ENCODE measurements around the gene CENPP. TPM values are rescaled to one million over a fixed set of nuclear protein-coding genes. Genes with fewer than 3 reads are reported as not detected.

CENPP gene
- total RNA-seq, 3 donors from 2014 or later (not counting 1 experiment from before 2014, with no cell fraction given) = 10.3 to 14.5 (median 12.1) TPM

DNA sequence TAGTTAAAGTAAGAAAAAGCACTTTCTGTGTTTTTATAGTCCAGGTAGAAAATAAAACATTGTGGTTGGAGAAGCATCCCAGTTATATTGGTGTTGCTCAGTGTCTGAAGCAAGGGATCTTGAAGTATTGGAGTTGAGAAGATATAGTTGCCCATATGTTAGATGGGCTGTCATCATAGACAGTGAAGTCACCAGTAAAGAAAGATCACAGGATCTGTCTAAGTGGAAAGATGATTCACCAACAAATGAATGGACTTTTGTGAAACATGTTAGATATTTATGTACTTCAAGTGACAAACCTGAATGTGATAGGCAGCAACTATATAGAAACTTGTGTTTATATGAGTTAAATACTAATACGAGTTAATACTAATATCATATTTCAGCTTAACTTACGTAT lies 66.9 kb downstream of the CENPP start:
- intact Hi-C loops (cut with micrococcal nuclease) = no loop called here
- no peaks in the 10 kb centered on the region for H3K27me3 Mint-ChIP-seq (ENCODE audit: low read depth in 2 of 2)
- no CpG with 5 or more reads among the region's 2 CpGs for WGBS (ENCODE audit: insufficient coverage)

DNA sequence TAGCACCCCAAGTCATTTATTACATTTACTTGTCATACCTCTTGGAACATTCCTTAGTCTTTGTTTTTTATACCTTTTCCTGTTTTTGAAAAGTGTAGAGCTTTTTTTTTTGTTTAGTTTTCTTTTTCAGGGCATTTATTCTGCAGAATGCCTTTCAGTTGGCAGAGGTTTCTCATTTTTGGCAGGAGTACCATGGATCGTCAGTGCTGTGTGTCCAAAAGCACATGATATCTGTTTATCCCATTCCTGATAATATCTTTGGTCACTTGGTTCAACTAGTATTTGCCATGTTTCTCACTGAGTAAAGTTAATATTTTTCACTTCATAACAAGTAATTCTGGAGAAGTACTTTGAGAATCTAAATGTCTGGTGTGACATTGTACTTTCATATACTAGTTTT lies 67.9 kb downstream of the CENPP start:
- ATAC-seq (no peak), DNase-seq (no peak)
- Mint-ChIP-seq H3K36me3 (no peaks in the 10 kb centered on the region), H3K27ac (no peak overlapping the region), H3K4me3 (no peak overlapping the region), H3K27me3 (ENCODE audit: low read depth in 2 of 2) (no peaks in the 10 kb centered on the region), H3K4me1 (no peaks in the 10 kb centered on the region), H3K9me3 (no peaks in the 10 kb centered on the region)
- intact Hi-C loops (cut with micrococcal nuclease) = no loop called here
- Histone ChIP-seq H3K9me3 (ENCODE audit: control insufficient read depth, insufficient read depth, low read length) (no peaks in the 10 kb centered on the region), H3K36me3 (ENCODE audit: control insufficient read depth, insufficient read depth, low read length) (no peaks in the 10 kb centered on the region), H3K27ac (ENCODE audit: low read length) (no peak overlapping the region), H3K4me1 (ENCODE audit: control insufficient read depth, insufficient read depth, low read length) (no peaks in the 10 kb centered on the region), H3K27me3 (ENCODE audit: control insufficient read depth, insufficient read depth, low read length) (no peaks in the 10 kb centered on the region), H3K4me3 (ENCODE audit: low read length) (no peak overlapping the region)
- TF ChIP-seq, protein P1, sequence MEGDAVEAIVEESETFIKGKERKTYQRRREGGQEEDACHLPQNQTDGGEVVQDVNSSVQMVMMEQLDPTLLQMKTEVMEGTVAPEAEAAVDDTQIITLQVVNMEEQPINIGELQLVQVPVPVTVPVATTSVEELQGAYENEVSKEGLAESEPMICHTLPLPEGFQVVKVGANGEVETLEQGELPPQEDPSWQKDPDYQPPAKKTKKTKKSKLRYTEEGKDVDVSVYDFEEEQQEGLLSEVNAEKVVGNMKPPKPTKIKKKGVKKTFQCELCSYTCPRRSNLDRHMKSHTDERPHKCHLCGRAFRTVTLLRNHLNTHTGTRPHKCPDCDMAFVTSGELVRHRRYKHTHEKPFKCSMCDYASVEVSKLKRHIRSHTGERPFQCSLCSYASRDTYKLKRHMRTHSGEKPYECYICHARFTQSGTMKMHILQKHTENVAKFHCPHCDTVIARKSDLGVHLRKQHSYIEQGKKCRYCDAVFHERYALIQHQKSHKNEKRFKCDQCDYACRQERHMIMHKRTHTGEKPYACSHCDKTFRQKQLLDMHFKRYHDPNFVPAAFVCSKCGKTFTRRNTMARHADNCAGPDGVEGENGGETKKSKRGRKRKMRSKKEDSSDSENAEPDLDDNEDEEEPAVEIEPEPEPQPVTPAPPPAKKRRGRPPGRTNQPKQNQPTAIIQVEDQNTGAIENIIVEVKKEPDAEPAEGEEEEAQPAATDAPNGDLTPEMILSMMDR (IDR thresholded peaks at IDR 0.05) = no peak
- 100% methylated on average over 1 of the region's 1 CpG for WGBS (ENCODE audit: insufficient coverage)

More for the DNA sequence above, 66.9 kb downstream of the CENPP start:
- Histone ChIP-seq H3K27ac (ENCODE audit: low read length) (no peak overlapping the region), H3K4me1 (ENCODE audit: control insufficient read depth, insufficient read depth, low read length) (no peaks in the 10 kb centered on the region), H3K9me3 (ENCODE audit: control insufficient read depth, insufficient read depth, low read length) (no peaks in the 10 kb centered on the region), H3K27me3 (ENCODE audit: control insufficient read depth, insufficient read depth, low read length) (no peaks in the 10 kb centered on the region), H3K4me3 (ENCODE audit: low read length) (no peak overlapping the region), H3K36me3 (ENCODE audit: control insufficient read depth, insufficient read depth, low read length) (no peaks in the 10 kb centered on the region)
- H3K4me1 Mint-ChIP-seq = no peaks in the 10 kb centered on the region
- H3K4me3 Mint-ChIP-seq = no peak overlapping the region
- TF ChIP-seq, protein P1 (IDR thresholded peaks at IDR 0.05) = no peak
- DNase-seq (no peak), ATAC-seq (no peak)
- no peaks in the 10 kb centered on the region for H3K9me3 Mint-ChIP-seq
- H3K36me3 Mint-ChIP-seq = no peaks in the 10 kb centered on the region
- H3K27ac Mint-ChIP-seq = no peak overlapping the region

DNA sequence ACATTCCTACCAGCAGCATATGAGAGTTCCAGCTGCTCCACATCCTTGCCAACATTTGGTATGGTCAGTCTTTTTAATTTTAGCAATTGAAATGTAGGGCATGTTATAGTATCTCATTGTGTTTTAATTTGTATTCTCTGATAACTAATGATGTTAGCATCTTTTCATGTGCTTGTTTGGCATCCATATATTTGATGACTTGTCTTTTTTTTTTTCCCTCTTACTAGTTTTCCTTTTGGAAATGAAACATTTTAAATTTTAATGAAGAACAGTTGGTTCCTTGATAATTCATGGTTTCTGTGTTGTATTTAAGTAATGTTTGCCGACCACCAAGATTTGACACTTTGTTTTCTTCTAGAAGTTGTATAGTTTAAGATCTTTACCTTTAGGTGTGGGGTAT lies 69.9 kb downstream of the CENPP start:
- Mint-ChIP-seq H3K27ac (no peak overlapping the region), H3K4me3 (no peak overlapping the region), H3K36me3 (no peaks in the 10 kb centered on the region), H3K4me1 (no peaks in the 10 kb centered on the region), H3K9me3 (no peaks in the 10 kb centered on the region), H3K27me3 (ENCODE audit: low read depth in 2 of 2) (no peaks in the 10 kb centered on the region)
- WGBS (ENCODE audit: insufficient coverage) = 100% methylated on average over 1 of the region's 1 CpG
- ATAC-seq = no peak
- H3K4me1 ChIP-seq (ENCODE audit: control insufficient read depth, insufficient read depth, low read length) = no peaks in the 10 kb centered on the region
- intact Hi-C loops (cut with micrococcal nuclease) = no loop called here
- H3K36me3 ChIP-seq (ENCODE audit: control insufficient read depth, insufficient read depth, low read length) = no peaks in the 10 kb centered on the region
- DNase-seq = no peak
- no peaks in the 10 kb centered on the region for H3K9me3 ChIP-seq (ENCODE audit: control insufficient read depth, insufficient read depth, low read length)
- no peaks in the 10 kb centered on the region for H3K27me3 ChIP-seq (ENCODE audit: control insufficient read depth, insufficient read depth, low read length)
- no peak overlapping the region for H3K27ac ChIP-seq (ENCODE audit: low read length)
- H3K4me3 ChIP-seq (ENCODE audit: low read length) = no peak overlapping the region
- TF ChIP-seq, protein P1 (IDR thresholded peaks at IDR 0.05) = no peak

DNA sequence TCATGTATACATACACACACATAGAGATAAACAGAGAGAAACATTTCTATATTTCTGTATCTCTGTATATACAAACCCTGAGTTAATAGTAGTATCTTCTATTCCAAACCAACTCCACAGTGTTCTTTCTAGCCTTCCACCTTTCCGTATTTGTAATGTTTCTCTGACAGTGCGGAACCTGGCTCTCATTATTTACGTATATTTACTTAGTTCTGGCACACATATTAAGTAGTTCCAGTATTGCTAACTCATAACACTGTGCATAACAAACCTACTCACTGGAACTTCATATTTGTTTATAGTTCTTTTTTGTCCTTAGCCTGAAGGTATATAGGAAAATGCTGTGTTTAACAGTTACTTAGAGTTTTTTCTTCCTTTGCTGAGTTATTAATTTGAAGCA lies 72.1 kb downstream of the CENPP start:
- no peaks in the 10 kb centered on the region for H3K4me1 Mint-ChIP-seq
- no peaks in the 10 kb centered on the region for H3K27me3 Mint-ChIP-seq (ENCODE audit: low read depth in 2 of 2)
- H3K36me3 Mint-ChIP-seq = no peaks in the 10 kb centered on the region
- H3K4me3 Mint-ChIP-seq = no peak overlapping the region
- H3K27ac ChIP-seq (ENCODE audit: low read length) = no peak overlapping the region
- H3K9me3 ChIP-seq (ENCODE audit: control insufficient read depth, insufficient read depth, low read length) = no peaks in the 10 kb centered on the region
- no peaks in the 10 kb centered on the region for H3K4me1 ChIP-seq (ENCODE audit: control insufficient read depth, insufficient read depth, low read length)
- no peaks in the 10 kb centered on the region for H3K36me3 ChIP-seq (ENCODE audit: control insufficient read depth, insufficient read depth, low read length)
- H3K27ac Mint-ChIP-seq = no peak overlapping the region
- H3K4me3 ChIP-seq (ENCODE audit: low read length) = no peak overlapping the region
- ATAC-seq (no peak), DNase-seq (no peak)
- WGBS (ENCODE audit: insufficient coverage) = 96% methylated on average over 3 of the region's 3 CpGs
- no peaks in the 10 kb centered on the region for H3K9me3 Mint-ChIP-seq
- intact Hi-C loops (cut with micrococcal nuclease) = no loop called here
- no peaks in the 10 kb centered on the region for H3K27me3 ChIP-seq (ENCODE audit: control insufficient read depth, insufficient read depth, low read length)
- TF ChIP-seq, protein P1 (IDR thresholded peaks at IDR 0.05) = no peak

All from natural killer cell (primary cell).